ENCODE data around the gene HOXC6. TPM values are rescaled to one million over a fixed set of nuclear protein-coding genes. Genes with fewer than 3 reads are reported as not detected.

The HOXC6 gene
- total RNA-seq, 1 experiment from 2014 or later: not detected

GRCh38 chr12:54008260-54008552 lies 20.0 kb upstream of the HOXC6 start:
- Mint-ChIP-seq H3K9me3 (no peaks in the 10 kb centered on the region), H3K4me1 (peaks cover 25% of the 10 kb centered on the region), H3K27ac (no peak overlapping the region), H3K27me3 (ENCODE audit: low read depth) (peaks cover 100% of the 10 kb centered on the region), H3K4me3 (no peak overlapping the region), H3K36me3 (no peaks in the 10 kb centered on the region)
- no peak for DNase-seq (ENCODE audit: low spot score)
- POLR2A ChIA-PET: no interaction called here
- TF ChIP-seq SMAD4 (CRISPR knock-in tag; IDR thresholded peaks at IDR 0.05): no peak
- TF ChIP-seq EMX1 (CRISPR knock-in tag; IDR thresholded peaks at IDR 0.05): no peak
- ATAC-seq: no peak
- CTCF ChIA-PET: interaction anchor here (1.0 to 10.8 kb wide), 12 partner anchors 9 to 207 kb away, joined by 3 to 107 read pairs (median 12); partner anchors contain the start of genes HOXC10 and HOXC5

GRCh38 chr12:54009171-54010052 lies 18.8 kb upstream of the HOXC6 start:
- ATAC-seq: no peak
- Mint-ChIP-seq H3K36me3 (no peaks in the 10 kb centered on the region), H3K4me3 (peak overlapping the region; percentile 35)

GRCh38 chr12:54010053-54010971 lies 17.9 kb upstream of the HOXC6 start:
- Mint-ChIP-seq H3K9me3 (no peaks in the 10 kb centered on the region), H3K36me3 (no peaks in the 10 kb centered on the region), H3K4me3 (no peak overlapping the region), H3K27me3 (ENCODE audit: low read depth) (peaks cover 100% of the 10 kb centered on the region), H3K27ac (no peak overlapping the region), H3K4me1 (peaks cover 28% of the 10 kb centered on the region)
- ChIA-PET POLR2A (no interaction called here), CTCF (interaction anchor here (1.0 to 1.6 kb wide), 4 partner anchors 11 to 181 kb away, joined by 3 to 6 read pairs (median 4); partner anchors contain the start of gene HOXC13)
- DNase-seq (ENCODE audit: low spot score): no peak
- ATAC-seq: no peak
- no peak for TF ChIP-seq TP53 (CRISPR knock-in tag; IDR thresholded peaks at IDR 0.05)
- TF ChIP-seq ZSCAN18 (CRISPR knock-in tag; IDR thresholded peaks at IDR 0.05): no peak
- TF ChIP-seq SOX15 (CRISPR knock-in tag; IDR thresholded peaks at IDR 0.05): no peak
- no peak for TF ChIP-seq ZBTB43 (CRISPR knock-in tag; IDR thresholded peaks at IDR 0.05)
- TF ChIP-seq IRF1 (CRISPR knock-in tag; IDR thresholded peaks at IDR 0.05): no peak
- no peak for TF ChIP-seq NFE2L1 (CRISPR knock-in tag; IDR thresholded peaks at IDR 0.05)
- TF ChIP-seq NFYB (CRISPR knock-in tag; conservative IDR thresholded peaks at IDR 0.05; ENCODE audit: low read depth): no peak
- no peak for TF ChIP-seq KAT7 (CRISPR knock-in tag; IDR thresholded peaks at IDR 0.05; ENCODE audit: borderline replicate concordance)
- no peak for TF ChIP-seq EMX1 (CRISPR knock-in tag; IDR thresholded peaks at IDR 0.05)
- TF ChIP-seq HMGA2 (CRISPR knock-in tag; IDR thresholded peaks at IDR 0.05): no peak
- no peak for TF ChIP-seq AFF4 (CRISPR knock-in tag; IDR thresholded peaks at IDR 0.05; ENCODE audit: borderline replicate concordance)
- TF ChIP-seq PREB (CRISPR knock-in tag; IDR thresholded peaks at IDR 0.05; ENCODE audit: borderline replicate concordance): no peak
- no peak for TF ChIP-seq JUN (CRISPR knock-in tag; IDR thresholded peaks at IDR 0.05)
- TF ChIP-seq HMGXB4 (CRISPR knock-in tag; IDR thresholded peaks at IDR 0.05): no peak
- no peak for TF ChIP-seq NR1H2 (CRISPR knock-in tag; IDR thresholded peaks at IDR 0.05)

More at GRCh38 chr12:54009171-54010052, 18.8 kb upstream of the HOXC6 start:
- Mint-ChIP-seq H3K27me3 (ENCODE audit: low read depth) (peaks cover 100% of the 10 kb centered on the region), H3K27ac (no peak overlapping the region), H3K9me3 (no peaks in the 10 kb centered on the region), H3K4me1 (peaks cover 25% of the 10 kb centered on the region)
- TF ChIP-seq FOXK1 (CRISPR knock-in tag; IDR thresholded peaks at IDR 0.05): no peak
- TF ChIP-seq JAZF1 (CRISPR knock-in tag; IDR thresholded peaks at IDR 0.05): no peak
- no peak for TF ChIP-seq MXD4 (CRISPR knock-in tag; IDR thresholded peaks at IDR 0.05; ENCODE audit: borderline replicate concordance)
- no peak for TF ChIP-seq NR2C2 (CRISPR knock-in tag; IDR thresholded peaks at IDR 0.05)
- TF ChIP-seq ZNF396 (CRISPR knock-in tag; IDR thresholded peaks at IDR 0.05; ENCODE audit: borderline replicate concordance): no peak
- DNase-seq (ENCODE audit: low spot score): no peak
- CTCF ChIA-PET: interaction anchor here (0.6 to 10.8 kb wide), 24 partner anchors 8 to 381 kb away, joined by 3 to 107 read pairs (median 5); partner anchors contain the start of genes HOXC10, HOXC11, HOXC5 and HOXC6
- POLR2A ChIA-PET: interaction anchor here (0.7 kb wide), 1 partner anchor 19 kb away, joined by 3 read pairs; the partner anchor contains the start of gene HOXC6

Data from WTC11 (cell line).